GM19397 (cell line): ENCODE results near the gene LINC00237.

Source experiments
- ATAC-seq: cut with Tn5 transposase; IDR thresholded peaks from one replicate; pipeline ENCODE4 v1.9.1; 2021; ENCODE audit warnings: mild to moderate bottlenecking, moderate library complexity; ENCODE audit not compliant: unreplicated experiment

Gene LINC00237

DNA sequence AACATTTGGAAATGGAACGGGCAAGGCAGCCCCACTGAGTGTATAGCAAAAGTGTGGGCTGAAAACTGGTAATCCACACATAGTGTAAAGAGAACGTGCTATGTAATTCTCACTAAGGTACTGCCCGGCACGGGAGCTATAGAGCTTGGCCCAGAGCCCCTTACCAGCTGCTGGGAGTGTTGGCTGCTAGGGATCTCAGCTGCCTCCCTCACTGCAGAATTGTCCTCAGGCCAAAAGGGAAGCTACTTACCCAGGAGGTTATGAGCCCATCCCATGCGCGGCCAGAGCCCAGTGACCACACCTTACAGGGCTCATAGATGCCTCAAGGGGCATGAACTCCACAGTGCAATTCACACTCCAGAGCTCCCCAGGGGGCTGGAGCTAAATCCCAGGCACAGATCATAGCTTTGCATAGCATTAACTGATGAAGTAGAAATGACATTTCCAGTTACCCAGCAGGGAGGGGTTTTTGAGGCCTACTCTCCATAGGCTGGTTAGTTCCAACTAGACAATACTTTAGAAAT is 56.8 kb downstream of the LINC00237 start:
- ATAC-seq: no peak

GRCh38 chr20:21048841-21049273 is 57.3 kb downstream of the LINC00237 start:
- no peak for ATAC-seq

DNA sequence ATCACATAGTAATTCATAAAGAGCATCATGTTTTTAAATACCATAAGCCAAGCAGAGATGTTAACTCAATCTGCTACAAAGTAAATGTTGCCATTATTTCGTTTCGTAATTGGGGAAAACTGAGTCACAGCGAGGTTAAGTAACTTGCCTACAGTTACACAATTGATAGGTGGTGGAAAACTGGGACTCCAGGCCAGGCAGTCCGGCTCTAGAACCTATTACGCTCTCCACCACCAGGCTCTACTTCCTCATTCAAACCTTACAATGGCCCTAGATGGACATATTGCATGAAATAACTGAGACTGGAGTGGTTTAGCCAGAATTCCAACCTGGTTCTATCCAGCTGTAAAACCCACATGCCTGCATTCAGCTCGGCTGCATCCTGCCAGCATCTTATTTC is 58.2 kb downstream of the LINC00237 start:
- no peak for ATAC-seq

DNA sequence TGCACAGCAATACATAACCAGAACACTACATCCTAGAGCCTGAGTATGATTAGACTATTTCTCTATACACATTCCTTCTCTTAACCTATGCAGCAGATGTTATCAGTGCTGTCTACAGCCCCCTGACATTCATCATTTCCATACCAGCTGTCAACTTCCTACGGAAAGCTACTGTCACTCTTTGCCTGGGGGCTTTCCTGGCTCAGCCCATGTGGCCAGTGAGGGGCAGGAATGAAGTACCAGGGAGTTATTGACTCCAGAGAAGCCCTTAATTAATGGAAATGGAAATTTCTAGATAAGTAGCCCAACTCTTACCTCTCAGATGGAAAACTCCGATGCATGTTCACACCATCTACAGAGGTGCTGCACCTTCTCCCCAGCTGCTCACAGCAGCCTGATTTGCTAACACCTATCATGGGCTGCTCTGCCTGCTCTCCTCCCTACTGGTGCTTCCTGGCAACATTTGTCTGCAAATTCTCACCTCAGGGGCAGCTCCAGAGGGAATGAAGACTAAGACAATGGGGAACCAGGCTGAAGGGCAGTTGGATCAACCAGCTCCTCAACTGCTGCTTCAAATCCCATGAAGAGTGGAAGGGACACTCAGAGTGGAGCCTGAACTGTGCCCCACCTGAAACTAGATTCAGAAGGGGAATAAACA is 59.6 kb downstream of the LINC00237 start:
- no peak for ATAC-seq
